GM18909 (cell line): ENCODE data around the gene ACSM4.
"Not testable (repeated sequence)": the region's sequence is repeated elsewhere in the genome, so short reads cannot be mapped to it uniquely, and the experiment has no call there.

Source experiments
- ATAC-seq: cut with Tn5 transposase; IDR thresholded peaks from one replicate; pipeline ENCODE4 v1.9.1; 2021; ENCODE audit warnings: mild to moderate bottlenecking; ENCODE audit not compliant: unreplicated experiment, poor library complexity

Gene ACSM4, protein sequence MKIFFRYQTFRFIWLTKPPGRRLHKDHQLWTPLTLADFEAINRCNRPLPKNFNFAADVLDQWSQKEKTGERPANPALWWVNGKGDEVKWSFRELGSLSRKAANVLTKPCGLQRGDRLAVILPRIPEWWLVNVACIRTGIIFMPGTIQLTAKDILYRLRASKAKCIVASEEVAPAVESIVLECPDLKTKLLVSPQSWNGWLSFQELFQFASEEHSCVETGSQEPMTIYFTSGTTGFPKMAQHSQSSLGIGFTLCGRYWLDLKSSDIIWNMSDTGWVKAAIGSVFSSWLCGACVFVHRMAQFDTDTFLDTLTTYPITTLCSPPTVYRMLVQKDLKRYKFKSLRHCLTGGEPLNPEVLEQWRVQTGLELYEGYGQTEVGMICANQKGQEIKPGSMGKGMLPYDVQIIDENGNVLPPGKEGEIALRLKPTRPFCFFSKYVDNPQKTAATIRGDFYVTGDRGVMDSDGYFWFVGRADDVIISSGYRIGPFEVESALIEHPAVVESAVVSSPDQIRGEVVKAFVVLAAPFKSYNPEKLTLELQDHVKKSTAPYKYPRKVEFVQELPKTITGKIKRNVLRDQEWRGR

DNA sequence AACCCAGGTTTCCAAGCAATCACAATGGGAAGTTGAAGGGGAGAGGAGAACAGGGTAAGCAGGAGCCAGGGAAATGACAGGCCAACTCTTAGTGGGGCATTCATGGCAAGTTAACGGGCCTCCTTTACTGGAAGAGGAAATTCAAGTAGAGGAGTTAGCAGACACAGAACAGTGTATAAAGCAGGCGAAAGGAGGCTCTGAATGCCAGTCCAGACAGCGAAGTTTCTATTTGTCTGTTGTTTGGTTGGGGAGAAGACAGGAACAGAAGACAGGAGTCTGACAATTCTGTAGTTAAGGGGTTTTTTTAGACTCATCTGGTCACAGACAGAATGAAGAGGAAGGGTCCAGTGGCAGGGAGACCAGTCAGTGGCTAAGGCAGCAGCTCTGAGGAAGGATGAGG lies at the start of gene ACSM4:
Gene ACSM4, plus strand, starts transcription at position 301 of the 400 bp plus-strand sequence. CDS start 260 bp downstream, outside the sequence.
- ATAC-seq, result no peak

DNA sequence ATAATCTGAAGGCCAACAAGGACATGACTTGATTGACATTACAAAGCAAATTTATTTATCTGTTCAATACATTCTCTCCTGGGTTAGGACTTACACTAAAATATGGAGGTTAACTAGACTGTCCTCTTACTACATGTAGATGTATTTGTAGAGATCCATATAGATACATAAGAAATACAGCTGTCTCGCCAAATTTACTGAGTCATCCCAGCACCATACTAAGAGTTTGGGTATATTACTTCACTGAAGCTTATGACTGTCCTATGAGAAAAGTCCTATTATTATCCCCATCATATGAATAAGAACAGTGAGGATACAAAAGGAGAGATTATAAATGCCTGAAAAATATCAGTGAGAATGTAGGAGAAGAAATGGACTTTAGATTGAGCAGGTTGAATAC lies 44.8 kb upstream of the ACSM4 start:
- ATAC-seq, result no peak

DNA sequence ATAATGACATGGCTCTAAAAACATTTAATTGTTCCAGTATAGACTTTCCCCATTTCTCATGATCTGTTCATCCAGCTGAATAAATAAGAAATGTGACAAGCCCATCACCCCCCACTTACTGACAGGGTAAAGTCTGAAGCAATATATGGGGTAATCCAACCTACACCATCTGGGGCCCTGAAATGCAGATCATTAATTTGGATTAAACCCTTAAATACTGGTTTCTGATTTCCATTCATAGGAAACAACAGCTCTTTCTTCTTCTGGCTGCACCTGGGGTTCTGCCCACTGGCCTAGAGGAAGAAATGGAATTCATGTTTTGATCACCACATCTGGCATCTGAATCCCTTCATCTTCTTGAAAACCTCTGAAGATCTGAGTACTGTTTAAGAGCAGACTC lies 39.3 kb upstream of the ACSM4 start:
- no peak for ATAC-seq

DNA sequence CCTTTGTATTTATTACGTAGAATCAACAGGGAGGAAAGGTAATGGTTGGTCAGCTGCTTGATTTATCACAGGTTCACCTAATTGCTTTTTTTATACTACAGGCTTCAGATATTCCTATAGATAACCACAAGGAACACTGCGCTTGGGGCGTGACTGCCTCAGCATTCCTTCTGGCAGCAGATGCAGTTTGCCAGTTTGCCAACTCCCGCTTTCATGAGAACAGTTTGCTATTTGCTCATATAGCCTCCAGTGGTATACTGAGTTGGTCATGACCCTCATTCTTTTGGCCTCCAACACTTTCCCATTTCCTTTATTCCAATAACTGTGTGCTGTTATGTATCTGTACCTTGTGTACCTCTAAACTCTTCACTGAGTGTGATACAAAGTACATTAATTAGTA lies 38.6 kb upstream of the ACSM4 start:
- ATAC-seq, result no peak

DNA sequence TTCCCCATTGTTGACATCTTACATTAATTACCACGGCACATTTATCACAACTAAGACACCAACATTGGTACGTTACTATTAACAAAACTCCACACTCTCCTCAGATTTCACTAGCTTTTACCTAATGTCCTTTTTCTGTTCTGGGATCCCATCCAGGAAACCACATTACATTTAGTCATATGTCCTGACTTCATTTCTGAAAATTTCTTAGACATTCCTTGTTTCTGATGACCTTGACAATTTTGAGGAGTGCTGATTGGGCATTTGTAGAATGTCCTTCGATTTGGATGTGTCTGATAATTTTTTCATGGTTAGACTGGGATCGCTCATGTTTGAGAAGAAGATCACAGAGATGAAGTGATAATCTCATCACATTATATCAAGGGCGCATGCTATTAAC lies 34.6 kb upstream of the ACSM4 start:
- ATAC-seq, result no peak

DNA sequence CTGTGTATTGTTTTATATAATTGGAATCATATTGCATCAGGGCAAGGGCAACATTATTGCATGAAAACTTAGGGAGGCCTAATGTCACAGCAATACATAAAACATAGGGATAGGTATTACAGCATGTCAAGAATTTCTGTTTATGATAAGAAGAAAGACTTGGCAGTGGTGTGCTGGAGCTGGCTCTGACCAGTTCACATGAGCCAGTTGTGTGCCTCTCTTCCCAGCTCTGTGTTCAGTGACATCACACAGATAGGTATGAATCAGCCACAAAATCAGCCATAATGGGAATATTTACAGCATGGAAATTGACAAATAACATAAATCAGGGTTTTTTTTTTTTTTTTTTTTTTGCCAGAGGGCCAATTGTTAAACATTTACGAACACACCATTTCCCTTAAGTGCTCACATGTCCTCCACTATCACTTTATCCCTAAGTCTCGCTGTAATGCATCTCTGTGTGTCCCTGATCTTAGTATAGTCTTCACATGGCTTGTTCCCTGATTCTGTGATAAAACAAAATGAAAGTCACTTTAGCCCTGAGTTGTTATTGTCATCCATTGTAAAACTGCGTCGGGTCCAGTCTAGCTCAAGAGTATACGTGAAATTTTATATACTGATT lies 31.9 kb upstream of the ACSM4 start:
- no peak for ATAC-seq

DNA sequence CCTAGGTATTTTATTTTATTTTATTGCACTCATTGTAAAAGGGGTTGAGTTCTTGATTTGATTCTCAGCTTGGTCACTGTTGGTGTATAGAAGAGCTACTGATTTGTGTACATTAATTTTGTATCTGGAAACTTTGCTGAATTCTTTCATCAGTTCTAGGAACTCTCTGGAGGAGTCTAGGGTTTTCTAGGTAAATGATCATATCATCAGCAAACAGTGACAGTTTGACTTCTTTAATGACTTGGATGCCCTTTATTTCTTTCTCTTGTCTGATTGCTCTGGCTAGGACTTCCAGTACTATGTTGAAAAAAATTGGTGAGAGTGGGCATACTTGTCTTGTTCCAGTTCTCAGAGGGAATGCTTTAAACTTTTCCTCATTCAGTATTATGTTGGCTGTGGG lies 28.4 kb upstream of the ACSM4 start:
- ATAC-seq, result not testable (repeated sequence)

DNA sequence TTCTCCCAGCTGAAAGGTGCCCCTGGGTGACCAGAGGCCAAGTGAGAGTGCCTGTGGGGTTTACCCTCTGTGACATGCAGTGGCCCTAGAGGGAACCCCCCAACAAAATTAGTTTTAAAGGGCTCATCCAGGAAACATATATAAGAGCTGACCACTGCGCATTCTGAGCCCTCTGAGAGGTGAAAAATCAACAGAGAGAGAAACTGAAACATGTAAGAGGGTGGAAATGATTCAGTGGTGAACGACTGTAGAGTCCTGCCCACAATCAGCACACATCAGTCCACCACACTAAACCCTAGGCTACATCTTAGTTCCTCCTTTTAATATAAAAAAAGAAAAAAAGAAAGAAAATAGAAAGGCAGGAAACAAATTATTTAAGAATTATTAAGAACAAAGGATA lies 21.0 kb upstream of the ACSM4 start:
- no peak for ATAC-seq

DNA sequence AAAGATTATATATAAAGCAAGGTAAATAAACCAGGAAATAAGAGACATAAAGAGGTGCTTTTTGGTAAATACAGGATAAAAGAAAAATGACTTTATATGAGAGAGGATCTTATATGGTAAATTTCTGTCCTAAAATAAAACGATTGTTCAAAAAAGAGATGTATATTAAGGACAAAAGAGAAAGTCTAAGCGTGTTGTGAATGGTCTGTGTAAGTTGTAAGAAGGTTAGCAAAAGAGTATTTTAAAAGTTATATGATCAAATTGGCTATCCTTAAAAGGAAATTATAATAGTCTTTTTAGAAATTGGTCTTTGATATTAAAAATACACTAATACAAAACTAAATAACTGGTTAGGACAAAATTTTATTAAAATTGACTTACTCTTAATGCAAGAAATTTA lies 14.1 kb upstream of the ACSM4 start:
- ATAC-seq, result no peak

DNA sequence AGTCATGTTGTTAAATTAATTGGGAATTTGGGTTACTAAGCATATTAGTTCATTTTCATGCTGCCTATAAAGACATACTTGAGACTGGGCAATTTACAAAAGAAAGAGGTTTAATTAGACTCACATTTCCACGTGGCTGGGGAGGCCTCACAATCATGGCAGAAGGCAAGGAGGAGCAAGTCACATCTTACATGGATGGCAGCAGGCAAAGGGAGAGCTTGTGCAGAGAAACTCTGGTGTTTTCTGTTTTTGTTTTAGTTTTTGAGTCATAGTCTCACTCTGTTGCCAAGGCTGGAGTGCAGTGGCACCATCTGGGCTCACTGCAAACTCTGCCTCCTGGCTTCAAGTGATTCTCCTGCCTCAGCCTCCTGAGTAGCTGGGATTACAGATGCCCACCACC lies 13.3 kb upstream of the ACSM4 start:
- not testable (repeated sequence) for ATAC-seq

DNA sequence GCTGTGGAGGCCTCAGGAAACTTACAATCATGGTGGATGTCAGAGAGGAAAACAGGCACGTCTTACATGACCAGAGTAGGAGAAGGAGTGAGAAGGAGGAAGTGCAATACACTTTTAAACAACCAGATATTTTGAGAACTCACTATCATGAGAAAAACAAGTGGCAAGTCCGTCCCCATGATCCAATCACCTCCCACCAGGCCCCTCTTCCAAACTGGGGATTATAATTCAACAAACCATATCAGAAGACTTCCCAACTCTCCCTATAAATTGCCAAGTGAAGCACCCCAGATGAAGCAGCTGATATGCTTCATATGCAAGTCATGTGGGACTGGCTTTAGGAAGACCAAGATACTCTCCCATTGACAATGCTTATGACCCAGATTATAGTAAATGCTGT lies 11.6 kb upstream of the ACSM4 start:
- no peak for ATAC-seq

DNA sequence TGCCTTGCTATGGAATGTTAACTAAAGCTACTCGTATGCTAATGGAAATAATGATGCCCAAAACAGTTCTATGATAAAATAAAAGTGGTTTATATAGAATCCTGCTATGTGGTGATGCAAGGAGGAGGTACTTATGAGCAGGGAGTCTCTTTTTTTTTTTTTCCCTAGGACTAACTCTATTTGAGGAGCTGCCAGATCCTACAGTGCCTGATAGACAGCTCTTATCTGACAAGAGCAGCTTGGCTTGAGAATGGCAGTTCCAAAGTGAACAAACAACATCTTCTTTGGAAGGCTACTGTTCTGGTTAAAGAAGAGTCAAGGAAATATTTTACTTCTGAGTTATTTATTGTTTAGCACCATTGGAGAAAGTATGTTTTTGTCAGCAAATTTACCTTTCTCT lies 10.2 kb upstream of the ACSM4 start:
- no peak for ATAC-seq

DNA sequence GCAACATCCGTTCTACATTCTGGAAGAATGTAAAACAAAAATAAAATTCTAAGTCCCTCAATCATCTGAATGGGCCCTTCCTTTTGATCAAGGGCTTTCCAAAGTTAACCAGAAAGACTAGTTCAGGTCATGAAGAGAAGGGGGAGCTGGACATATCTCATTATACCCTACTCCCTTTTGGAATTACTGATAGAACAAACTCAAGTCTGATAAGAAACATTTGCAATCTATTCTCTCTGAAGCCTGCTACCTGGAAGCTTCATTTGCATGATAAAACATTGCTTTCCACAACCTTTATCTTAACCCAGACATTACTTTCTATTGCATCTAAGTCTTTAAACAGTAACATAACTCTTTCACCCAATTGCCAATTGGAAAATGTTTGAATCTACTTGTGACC lies 8.3 kb upstream of the ACSM4 start:
- ATAC-seq, result no peak

DNA sequence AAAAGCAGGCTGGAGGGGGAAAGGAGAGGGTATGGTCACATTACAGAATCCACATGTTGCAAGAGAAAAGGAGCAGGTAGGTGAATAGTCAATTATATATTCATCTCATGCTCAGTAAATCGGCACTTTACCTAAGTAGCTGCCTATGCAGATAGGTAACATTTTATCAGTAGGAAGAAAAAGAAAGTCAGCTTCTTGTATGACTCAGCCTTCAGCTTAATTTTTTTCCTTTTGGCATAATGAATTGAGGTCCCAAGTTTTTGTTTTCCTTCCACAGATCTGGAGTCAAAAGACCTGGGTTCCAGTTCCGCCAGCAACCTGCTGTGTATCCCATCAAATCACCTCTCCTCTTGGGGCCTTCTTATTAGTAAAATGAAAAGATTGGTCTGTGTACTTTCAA lies 6.0 kb upstream of the ACSM4 start:
- ATAC-seq, result no peak

DNA sequence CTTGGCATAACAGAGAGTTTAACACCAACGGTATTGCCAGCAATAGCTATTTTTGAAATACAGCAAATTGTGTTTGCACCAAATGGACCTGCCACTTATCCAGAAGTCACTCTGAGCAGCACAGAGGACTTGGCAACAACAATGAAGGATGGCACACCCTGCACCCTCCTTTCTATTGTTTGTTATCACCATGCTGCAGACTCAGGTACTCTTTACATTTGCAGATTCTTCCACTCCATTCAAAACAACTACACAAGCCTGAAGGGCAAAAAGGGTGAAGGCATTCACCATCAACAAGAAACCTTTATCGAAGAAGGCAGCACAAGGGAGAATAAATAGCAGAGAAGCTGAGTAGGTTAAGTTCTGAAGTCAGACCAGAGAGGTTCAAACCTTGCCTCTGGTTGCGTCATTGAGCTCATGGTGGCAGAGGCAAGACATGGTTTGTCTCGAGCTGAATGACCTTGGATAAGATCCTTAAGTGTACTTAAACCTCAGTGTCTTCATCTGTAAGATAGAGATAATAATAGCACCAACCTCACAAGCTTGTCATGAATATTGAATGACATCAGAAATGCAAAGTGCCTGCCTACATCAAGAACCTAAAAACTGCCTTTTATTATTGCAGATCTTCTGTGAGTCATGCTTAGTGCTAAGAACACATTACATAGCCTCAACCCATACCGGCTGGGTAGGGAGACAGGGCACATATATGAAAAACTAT lies 1.4 kb upstream of the ACSM4 start:
- ATAC-seq, result no peak

DNA sequence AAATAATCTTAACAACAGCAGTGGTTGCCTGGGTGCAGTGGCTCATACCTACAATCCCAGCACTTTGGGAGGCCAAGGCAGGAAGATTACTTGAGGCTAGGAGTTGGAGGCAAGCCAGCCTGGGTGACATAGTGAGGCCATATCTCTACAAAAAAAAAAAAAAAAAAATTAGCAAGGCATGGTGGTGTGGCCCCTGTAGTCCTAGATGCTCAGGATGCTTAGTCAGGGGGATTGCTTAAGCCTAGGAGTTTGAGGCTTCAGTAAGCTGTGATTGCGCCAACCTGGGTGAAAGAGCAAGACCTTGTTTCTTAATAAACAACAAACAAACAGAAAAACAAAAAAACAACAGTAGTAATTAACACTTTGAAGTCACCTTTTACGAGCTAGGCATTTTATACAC lies 642 bp upstream of the ACSM4 start:
- no peak for ATAC-seq

DNA sequence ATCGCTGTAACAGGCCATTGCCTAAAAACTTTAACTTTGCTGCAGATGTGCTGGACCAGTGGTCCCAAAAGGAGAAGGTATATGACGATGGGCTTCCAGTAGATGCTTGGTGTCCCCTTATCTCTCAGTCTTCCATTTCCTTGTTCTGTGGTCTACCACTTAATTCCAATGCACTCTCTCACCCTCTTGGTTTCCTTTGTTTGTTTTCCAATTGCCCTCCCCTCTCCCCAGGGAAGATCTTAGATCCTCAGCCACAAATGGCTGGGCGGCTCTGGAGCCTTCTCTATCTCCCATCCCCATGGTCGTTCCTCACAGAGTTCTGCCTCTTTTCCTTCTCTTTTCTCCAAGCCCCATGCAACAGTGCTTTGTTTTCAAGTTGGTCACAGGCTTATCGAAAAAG lies 584 bp downstream of the ACSM4 start:
- no peak for ATAC-seq

DNA sequence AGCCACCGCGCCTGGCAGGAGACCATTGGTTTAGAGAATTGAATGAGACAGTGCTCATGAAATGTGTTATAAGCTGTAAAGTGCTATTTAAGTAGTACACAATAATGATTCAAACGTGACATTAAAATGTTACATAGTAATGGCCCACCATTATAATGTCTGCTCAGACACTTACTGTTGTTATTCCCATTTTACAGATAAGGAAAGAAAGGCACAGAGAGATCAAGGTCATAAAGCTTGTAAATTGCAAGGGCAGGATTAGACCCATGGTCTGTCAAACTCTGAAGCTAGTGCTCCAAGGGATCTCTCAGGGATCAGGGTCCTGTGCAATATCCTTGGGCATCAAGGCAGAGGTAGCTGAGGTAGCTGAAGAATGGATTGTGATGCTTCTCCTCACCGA lies 6.2 kb downstream of the ACSM4 start:
- ATAC-seq, result no peak

DNA sequence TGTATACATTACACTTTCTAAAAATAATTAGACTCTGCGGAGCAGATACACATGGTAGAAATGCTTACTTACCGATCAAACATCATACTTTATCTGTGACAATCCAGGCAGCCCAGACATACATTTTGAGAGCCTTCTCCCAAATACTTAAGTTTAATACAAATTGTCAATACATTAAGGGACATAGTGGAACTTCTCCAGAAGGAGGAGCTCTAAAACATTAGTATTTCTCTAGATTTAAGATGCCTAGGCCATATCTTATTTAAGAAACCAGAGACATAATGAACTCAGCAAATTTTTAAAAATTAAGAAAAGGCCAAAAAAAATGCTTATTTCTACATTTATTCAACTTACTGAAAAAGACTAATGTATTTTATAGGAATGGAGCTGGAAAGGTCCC lies 16.1 kb downstream of the ACSM4 start:
- ATAC-seq, result no peak

DNA sequence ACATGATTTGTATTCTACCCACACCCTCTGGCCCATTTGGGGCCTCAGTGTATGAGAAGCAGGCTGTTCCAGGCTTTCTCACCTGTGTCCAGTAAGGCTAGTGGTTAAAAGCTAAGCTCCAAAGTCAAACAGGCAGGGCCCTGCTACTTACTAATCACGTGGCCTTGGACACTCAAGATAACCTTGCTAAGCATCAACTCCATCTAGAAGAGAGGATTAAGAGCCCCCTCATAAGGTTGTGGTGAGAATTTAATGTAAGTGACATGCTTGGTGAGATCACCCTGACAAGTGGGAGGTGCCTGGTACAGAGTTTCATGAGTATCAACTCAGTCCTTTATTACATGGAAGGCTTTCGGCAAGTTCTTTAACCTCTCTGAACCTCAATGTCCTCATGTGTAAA lies 17.8 kb downstream of the ACSM4 start:
- ATAC-seq, result no peak

DNA sequence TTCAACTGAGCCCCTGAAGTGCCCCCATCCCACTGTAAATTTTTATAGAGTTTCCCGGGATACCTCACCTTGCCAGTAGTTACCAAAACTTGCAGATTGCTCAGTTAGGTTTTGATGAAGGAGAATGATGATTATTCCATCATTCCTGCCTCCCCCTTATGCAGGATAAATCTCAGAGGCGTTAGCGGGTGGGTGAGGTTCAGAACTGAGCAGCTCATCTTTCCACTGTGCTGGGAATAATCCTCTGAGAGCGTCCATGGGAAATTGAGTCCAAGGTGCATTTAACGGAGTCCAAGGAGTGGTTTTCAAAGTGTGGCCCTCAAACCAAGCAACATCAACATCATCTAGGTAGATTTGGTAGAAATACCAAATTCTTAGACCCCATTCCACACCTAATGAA lies 18.7 kb downstream of the ACSM4 start:
- ATAC-seq, result no peak
